ENCODE measurements around the gene TRIM29.

The TRIM29 gene

DNA sequence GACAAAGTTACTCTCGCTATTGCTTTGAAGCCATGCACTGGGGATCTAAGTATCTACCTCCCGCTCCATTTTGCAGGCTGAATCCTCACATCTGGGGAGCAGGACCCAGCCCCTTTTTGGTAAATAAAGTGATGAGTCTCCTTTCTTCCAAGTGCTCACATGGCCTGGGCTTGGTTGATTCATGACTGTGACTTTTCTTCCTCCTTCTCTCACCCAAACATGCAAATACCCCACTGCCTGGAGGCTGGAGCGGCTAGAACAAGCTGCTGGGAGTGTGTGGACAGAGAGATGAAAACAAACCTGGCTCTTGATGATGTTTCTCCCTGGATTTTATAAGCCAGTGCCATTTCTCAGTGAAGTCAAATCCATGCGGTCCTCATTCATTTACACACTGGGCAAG lies 72.7 kb downstream of the TRIM29 start:
- TF ChIP-seq, protein P1, sequence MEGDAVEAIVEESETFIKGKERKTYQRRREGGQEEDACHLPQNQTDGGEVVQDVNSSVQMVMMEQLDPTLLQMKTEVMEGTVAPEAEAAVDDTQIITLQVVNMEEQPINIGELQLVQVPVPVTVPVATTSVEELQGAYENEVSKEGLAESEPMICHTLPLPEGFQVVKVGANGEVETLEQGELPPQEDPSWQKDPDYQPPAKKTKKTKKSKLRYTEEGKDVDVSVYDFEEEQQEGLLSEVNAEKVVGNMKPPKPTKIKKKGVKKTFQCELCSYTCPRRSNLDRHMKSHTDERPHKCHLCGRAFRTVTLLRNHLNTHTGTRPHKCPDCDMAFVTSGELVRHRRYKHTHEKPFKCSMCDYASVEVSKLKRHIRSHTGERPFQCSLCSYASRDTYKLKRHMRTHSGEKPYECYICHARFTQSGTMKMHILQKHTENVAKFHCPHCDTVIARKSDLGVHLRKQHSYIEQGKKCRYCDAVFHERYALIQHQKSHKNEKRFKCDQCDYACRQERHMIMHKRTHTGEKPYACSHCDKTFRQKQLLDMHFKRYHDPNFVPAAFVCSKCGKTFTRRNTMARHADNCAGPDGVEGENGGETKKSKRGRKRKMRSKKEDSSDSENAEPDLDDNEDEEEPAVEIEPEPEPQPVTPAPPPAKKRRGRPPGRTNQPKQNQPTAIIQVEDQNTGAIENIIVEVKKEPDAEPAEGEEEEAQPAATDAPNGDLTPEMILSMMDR (conservative IDR thresholded peaks at IDR 0.05; ENCODE audit: control insufficient read depth, insufficient read depth, low read depth, low read length) = no peak
- no peak for DNase-seq (ENCODE audit: low read depth)
- no peak overlapping the region for H3K4me3 ChIP-seq (ENCODE audit: control insufficient read depth, low read depth, low read length)

DNA sequence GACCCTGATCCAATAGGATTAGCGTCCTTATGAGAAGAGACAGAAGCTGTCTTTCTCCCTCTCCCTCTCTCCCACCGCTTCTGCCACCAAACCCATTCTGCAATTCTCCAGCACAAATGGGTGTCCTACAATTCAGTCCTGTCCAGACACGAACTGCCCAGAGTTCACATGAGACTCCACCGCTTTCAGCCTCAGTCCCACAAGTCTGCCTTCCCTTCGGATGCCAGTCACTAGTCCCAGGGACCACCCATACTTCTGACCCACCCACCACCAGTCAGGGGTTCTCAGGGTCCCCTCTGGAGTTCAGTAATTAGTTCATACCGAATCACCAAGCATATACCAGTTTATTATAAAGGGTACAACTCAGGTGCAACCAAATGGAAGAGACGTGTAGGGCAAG lies 73.6 kb downstream of the TRIM29 start:
- DNase-seq (ENCODE audit: low read depth) = no peak
- H3K4me3 ChIP-seq (ENCODE audit: control insufficient read depth, low read depth, low read length) = no peak overlapping the region
- TF ChIP-seq, protein P1 (conservative IDR thresholded peaks at IDR 0.05; ENCODE audit: control insufficient read depth, insufficient read depth, low read depth, low read length) = no peak

DNA sequence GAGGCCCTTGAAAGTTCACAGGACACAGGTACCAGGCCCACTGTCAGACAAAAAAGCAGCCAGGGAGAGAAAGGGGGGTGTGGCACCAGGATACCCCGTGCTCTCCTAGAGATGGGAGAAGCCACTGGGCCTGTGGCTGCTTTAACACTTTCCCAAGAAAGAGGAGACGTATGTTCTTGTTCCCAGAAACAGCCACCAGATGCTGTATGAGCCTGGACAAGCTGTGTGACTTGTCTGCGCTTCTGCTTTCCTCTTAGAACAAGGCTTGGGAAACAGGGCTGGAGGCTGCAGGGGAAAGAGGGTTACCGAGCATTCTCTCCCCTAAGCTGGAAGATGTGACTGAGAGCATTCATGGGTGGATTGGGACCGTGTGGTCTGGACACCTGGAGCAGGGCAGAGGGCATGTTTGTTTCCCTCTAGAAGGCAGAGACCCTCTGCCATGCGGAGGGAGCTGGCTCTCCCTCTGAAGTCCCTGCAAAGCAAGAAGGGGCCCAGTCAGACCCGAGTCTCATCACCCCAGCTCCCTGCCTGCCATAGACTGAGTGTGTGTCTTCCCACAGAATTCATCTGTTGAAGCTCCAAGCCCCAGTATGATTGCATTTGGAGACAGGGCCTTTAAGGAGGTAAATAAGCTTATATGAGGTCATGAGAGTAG lies 74.1 kb downstream of the TRIM29 start:
- TF ChIP-seq, protein P1 (conservative IDR thresholded peaks at IDR 0.05; ENCODE audit: control insufficient read depth, insufficient read depth, low read depth, low read length) = no peak
- no peak for DNase-seq (ENCODE audit: low read depth)
- no peak overlapping the region for H3K4me3 ChIP-seq (ENCODE audit: control insufficient read depth, low read depth, low read length)

DNA sequence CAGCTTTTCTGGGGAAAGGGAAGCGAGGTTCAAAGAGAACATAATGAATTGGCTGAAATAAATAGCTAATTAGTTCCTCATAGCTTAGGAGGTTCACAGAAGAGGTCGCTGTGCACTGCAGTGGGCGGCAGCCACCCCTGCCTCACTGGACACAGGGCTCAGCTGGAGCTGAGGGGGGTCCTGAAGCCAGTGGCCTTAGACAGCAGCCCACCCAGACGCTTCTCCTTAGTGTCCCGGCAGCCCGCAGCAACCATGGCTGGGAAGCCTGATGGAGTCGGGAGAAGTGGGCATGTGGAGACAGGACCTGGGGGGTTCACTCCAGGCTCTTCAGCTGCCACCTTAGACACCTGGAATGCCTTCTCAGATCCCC lies 75.4 kb downstream of the TRIM29 start:
- no peak overlapping the region for H3K4me3 ChIP-seq (ENCODE audit: control insufficient read depth, low read depth, low read length)
- TF ChIP-seq, protein P1 (conservative IDR thresholded peaks at IDR 0.05; ENCODE audit: control insufficient read depth, insufficient read depth, low read depth, low read length) = no peak
- no peak for DNase-seq (ENCODE audit: low read depth)

DNA sequence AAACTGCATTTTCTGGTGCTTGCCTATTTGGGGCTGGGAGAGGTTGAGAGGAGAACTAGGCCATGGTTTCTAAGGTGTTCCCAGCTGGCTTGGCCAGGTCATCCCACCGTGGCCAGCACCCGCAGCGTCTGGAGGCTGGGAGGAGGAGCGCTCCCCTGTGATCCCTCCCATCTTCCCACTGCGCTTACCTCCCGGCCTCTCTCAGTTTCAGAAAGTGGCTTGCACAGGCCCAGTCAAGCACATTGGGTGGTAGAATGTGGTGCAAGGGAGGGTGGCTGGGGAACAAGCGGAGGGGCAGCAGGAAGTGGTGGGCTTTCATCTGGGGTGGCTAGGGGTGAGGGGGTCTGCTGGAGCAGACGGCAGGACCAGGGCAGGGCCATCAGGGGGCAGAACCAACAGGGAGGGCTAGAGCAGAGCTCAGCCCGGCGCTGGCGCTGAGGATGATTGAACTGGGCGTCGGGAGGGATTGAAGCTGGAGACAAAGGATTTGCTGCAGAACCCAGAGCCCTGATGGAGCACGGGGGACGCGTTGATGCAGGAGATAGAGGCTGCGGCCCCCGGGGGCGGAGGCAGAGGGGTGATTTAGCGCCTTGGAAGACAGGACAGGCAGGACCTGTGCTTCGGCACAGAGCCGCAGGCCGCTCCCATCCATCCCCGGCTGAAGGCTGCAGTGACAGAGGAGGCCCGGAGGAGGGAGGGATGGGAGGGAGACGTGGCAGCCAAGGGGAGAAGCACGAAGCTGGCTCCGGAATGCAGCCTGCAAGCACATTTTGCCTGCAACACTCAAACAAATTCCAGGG lies 76.0 kb downstream of the TRIM29 start:
- DNase-seq (ENCODE audit: low read depth) = no peak
- H3K4me3 ChIP-seq (ENCODE audit: control insufficient read depth, low read depth, low read length) = no peak overlapping the region
- TF ChIP-seq, protein P1 (conservative IDR thresholded peaks at IDR 0.05; ENCODE audit: control insufficient read depth, insufficient read depth, low read depth, low read length) = no peak

All from fibroblast of mammary gland (primary cell).